GM23338 (cell line): Measurements from ENCODE around the gene KCNJ8. TPM values are rescaled to one million over a fixed set of nuclear protein-coding genes. Genes with fewer than 3 reads are reported as not detected.

Experiments
- ATAC-seq: fragments of 200-7000 bp; cut with Tn5 transposase; 3 replicates; pipeline ENCODE4 v1.9.1; 2020
- DNase-seq: peaks from one replicate; pipeline ENCODE4 v3.0.0-alpha.2; 2015; ENCODE audit warnings: low spot score
- H2AFZ ChIP-seq: fragments of 200-600 bp; sonication (generic); 2 replicates; pipeline ENCODE4 v1.8.0; 2016; ENCODE audit warnings: antibody characterized with exemption, mild to moderate bottlenecking, moderate library complexity
- H3F3A ChIP-seq: fragments of 200-600 bp; sonication (generic); replicated peaks from 2 replicates; pipeline ENCODE4 v1.8.0; 2017; ENCODE audit warnings: antibody characterized with exemption, mixed run types, low read depth
- H3K27ac ChIP-seq: fragments of 200-600 bp; sonication (generic); 2 replicates; pipeline ENCODE4 v1.6.1; 2016; ENCODE audit warnings: low read depth
- H3K27me3 ChIP-seq: fragments of 200-600 bp; sonication (generic); 2 replicates; pipeline ENCODE4 v1.8.0; 2016; ENCODE audit warnings: mild to moderate bottlenecking, mixed run types, moderate library complexity; ENCODE audit not compliant: insufficient read depth
- H3K36me3 ChIP-seq: fragments of 200-600 bp; sonication (generic); 2 replicates; pipeline ENCODE4 v1.8.0; 2016; ENCODE audit warnings: mild to moderate bottlenecking; ENCODE audit not compliant: insufficient read depth
- H3K4me1 ChIP-seq: fragments of 200-600 bp; sonication (generic); 2 replicates; pipeline ENCODE4 v1.8.0; 2016; ENCODE audit warnings: mild to moderate bottlenecking, moderate library complexity; ENCODE audit not compliant: insufficient read depth
- H3K4me2 ChIP-seq: fragments of 200-600 bp; sonication (generic); 2 replicates; pipeline ENCODE4 v1.7.1; 2017; ENCODE audit warnings: mixed run types
- H3K4me3 ChIP-seq: fragments of 200-600 bp; sonication (generic); 2 replicates; pipeline ENCODE4 v1.6.1; 2016; ENCODE audit warnings: mixed run types
- H3K79me2 ChIP-seq: fragments of 200-600 bp; sonication (generic); replicated peaks from 2 replicates; pipeline ENCODE4 v1.8.0; 2017; ENCODE audit warnings: mild to moderate bottlenecking; ENCODE audit not compliant: insufficient read depth
- H3K9me2 ChIP-seq: fragments of 200-600 bp; sonication (generic); 2 replicates; pipeline ENCODE4 v1.8.0; 2017; ENCODE audit not compliant: insufficient read depth
- H4K20me1 ChIP-seq: fragments of 200-600 bp; sonication (generic); replicated peaks from 2 replicates; pipeline ENCODE4 v1.8.0; 2017; ENCODE audit warnings: mild to moderate bottlenecking; ENCODE audit not compliant: insufficient read depth
- H3K27ac Mint-ChIP-seq: 2 replicates; pipeline ENCODE4 v1.8.0; 2020; ENCODE audit warnings: inconsistent platforms, mild to moderate bottlenecking, moderate library complexity, mixed read lengths
- H3K27me3 Mint-ChIP-seq: 3 replicates; pipeline ENCODE4 v1.8.0; 2022; ENCODE audit warnings: low read depth, mild to moderate bottlenecking, moderate library complexity, mixed read lengths, inconsistent platforms; ENCODE audit not compliant: insufficient read depth, poor library complexity
- H3K36me3 Mint-ChIP-seq: 3 replicates; pipeline ENCODE4 v1.8.0; 2021; ENCODE audit warnings: low read depth, mild to moderate bottlenecking, inconsistent platforms, moderate library complexity, mixed read lengths
- H3K4me1 Mint-ChIP-seq: 3 replicates; pipeline ENCODE4 v1.8.0; 2020; ENCODE audit warnings: mild to moderate bottlenecking, inconsistent platforms, mixed read lengths
- H3K4me3 Mint-ChIP-seq: 3 replicates; pipeline ENCODE4 v1.8.0; 2021; ENCODE audit warnings: moderate library complexity, mild to moderate bottlenecking, inconsistent platforms, mixed read lengths
- H3K9me3 Mint-ChIP-seq: 3 replicates; pipeline ENCODE4 v1.8.0; 2020; ENCODE audit warnings: moderate library complexity, mild to moderate bottlenecking, inconsistent platforms, mixed read lengths
- CREB1 ChIP-seq: fragments of 250-450 bp; sonication (Bioruptor Pico); IDR thresholded peaks from 2 replicates; pipeline ENCODE4 v1.5.0; 2020; ENCODE audit warnings: low read depth, mild to moderate bottlenecking, moderate library complexity
- EZH2phosphoT487 ChIP-seq: fragments of 200-600 bp; sonication (generic); IDR thresholded peaks from one replicate; pipeline ENCODE4 v1.8.1; 2018; ENCODE audit warnings: antibody characterized with exemption; ENCODE audit not compliant: unreplicated experiment
- POLR2AphosphoS5 ChIP-seq: IDR thresholded peaks from 2 replicates; pipeline ENCODE4 v1.6.1; 2016; ENCODE audit warnings: antibody characterized with exemption, low read depth
- ZNF331 ChIP-seq: fragments of 250-450 bp; sonication (Bioruptor Pico); IDR thresholded peaks from 2 replicates; pipeline ENCODE4 v1.5.0; 2020; ENCODE audit warnings: low read depth, mild to moderate bottlenecking, moderate library complexity
- polyA plus RNA-seq: library from polyadenylated mRNA; unstranded; fragments of >200 nt; fragmentation: Nextera tagmentation; extraction: Ambion mirVana; gene quantifications from 2 replicates; pipeline ENCODE4 v1.2.1, GENCODE V29; 2016
- total RNA-seq: library from RNA; depleted of rRNA; stranded (reverse); fragments of >200 nt; shearing (Covaris generic); gene quantifications from 2 replicates; pipeline ENCODE4 v1.2.3, GENCODE V29; 2014
- TF ChIP-seq, protein P1 (sequence below): IDR thresholded peaks from one replicate; pipeline ENCODE4 v1.6.1; 2018; ENCODE audit warnings: antibody characterized with exemption; ENCODE audit not compliant: unreplicated experiment
- TF ChIP-seq, protein P2 (sequence below): fragments of 250-450 bp; sonication (Bioruptor Pico); IDR thresholded peaks from 2 replicates; pipeline ENCODE4 v1.5.0; 2020; ENCODE audit warnings: mild to moderate bottlenecking, moderate library complexity

Gene KCNJ8
- total and polyA plus RNA-seq, 2 experiments from 2014 or later: 0.82 to 0.87 TPM

GRCh38 chr12:21823581-21823980 lies 49.1 kb upstream of the KCNJ8 start:
- no peaks in the 10 kb centered on the region for H3K4me1 Mint-ChIP-seq
- Histone ChIP-seq H4K20me1 (no peaks in the 10 kb centered on the region), H3K27me3 (no peaks in the 10 kb centered on the region), H3K79me2 (no peaks in the 10 kb centered on the region), H3K4me2 (no peak overlapping the region), H2AFZ (no peak overlapping the region), H3K4me1 (no peaks in the 10 kb centered on the region), H3F3A (no peaks in the 10 kb centered on the region), H3K4me3 (no peak overlapping the region), H3K36me3 (no peaks in the 10 kb centered on the region), H3K9me2 (no peaks in the 10 kb centered on the region), H3K27ac (no peak overlapping the region)
- H3K27ac Mint-ChIP-seq: no peak overlapping the region; the same call in 1 of the 2 replicates
- peak; percentile 18 for DNase-seq
- H3K9me3 Mint-ChIP-seq: no peaks in the 10 kb centered on the region
- TF ChIP-seq CREB1 (CRISPR knock-in tag) (no peak), POLR2AphosphoS5 (no peak), ZNF331 (no peak), EZH2phosphoT487 (no peak)
- TF ChIP-seq, protein P1, sequence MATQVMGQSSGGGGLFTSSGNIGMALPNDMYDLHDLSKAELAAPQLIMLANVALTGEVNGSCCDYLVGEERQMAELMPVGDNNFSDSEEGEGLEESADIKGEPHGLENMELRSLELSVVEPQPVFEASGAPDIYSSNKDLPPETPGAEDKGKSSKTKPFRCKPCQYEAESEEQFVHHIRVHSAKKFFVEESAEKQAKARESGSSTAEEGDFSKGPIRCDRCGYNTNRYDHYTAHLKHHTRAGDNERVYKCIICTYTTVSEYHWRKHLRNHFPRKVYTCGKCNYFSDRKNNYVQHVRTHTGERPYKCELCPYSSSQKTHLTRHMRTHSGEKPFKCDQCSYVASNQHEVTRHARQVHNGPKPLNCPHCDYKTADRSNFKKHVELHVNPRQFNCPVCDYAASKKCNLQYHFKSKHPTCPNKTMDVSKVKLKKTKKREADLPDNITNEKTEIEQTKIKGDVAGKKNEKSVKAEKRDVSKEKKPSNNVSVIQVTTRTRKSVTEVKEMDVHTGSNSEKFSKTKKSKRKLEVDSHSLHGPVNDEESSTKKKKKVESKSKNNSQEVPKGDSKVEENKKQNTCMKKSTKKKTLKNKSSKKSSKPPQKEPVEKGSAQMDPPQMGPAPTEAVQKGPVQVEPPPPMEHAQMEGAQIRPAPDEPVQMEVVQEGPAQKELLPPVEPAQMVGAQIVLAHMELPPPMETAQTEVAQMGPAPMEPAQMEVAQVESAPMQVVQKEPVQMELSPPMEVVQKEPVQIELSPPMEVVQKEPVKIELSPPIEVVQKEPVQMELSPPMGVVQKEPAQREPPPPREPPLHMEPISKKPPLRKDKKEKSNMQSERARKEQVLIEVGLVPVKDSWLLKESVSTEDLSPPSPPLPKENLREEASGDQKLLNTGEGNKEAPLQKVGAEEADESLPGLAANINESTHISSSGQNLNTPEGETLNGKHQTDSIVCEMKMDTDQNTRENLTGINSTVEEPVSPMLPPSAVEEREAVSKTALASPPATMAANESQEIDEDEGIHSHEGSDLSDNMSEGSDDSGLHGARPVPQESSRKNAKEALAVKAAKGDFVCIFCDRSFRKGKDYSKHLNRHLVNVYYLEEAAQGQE: no peak
- TF ChIP-seq, protein P2, sequence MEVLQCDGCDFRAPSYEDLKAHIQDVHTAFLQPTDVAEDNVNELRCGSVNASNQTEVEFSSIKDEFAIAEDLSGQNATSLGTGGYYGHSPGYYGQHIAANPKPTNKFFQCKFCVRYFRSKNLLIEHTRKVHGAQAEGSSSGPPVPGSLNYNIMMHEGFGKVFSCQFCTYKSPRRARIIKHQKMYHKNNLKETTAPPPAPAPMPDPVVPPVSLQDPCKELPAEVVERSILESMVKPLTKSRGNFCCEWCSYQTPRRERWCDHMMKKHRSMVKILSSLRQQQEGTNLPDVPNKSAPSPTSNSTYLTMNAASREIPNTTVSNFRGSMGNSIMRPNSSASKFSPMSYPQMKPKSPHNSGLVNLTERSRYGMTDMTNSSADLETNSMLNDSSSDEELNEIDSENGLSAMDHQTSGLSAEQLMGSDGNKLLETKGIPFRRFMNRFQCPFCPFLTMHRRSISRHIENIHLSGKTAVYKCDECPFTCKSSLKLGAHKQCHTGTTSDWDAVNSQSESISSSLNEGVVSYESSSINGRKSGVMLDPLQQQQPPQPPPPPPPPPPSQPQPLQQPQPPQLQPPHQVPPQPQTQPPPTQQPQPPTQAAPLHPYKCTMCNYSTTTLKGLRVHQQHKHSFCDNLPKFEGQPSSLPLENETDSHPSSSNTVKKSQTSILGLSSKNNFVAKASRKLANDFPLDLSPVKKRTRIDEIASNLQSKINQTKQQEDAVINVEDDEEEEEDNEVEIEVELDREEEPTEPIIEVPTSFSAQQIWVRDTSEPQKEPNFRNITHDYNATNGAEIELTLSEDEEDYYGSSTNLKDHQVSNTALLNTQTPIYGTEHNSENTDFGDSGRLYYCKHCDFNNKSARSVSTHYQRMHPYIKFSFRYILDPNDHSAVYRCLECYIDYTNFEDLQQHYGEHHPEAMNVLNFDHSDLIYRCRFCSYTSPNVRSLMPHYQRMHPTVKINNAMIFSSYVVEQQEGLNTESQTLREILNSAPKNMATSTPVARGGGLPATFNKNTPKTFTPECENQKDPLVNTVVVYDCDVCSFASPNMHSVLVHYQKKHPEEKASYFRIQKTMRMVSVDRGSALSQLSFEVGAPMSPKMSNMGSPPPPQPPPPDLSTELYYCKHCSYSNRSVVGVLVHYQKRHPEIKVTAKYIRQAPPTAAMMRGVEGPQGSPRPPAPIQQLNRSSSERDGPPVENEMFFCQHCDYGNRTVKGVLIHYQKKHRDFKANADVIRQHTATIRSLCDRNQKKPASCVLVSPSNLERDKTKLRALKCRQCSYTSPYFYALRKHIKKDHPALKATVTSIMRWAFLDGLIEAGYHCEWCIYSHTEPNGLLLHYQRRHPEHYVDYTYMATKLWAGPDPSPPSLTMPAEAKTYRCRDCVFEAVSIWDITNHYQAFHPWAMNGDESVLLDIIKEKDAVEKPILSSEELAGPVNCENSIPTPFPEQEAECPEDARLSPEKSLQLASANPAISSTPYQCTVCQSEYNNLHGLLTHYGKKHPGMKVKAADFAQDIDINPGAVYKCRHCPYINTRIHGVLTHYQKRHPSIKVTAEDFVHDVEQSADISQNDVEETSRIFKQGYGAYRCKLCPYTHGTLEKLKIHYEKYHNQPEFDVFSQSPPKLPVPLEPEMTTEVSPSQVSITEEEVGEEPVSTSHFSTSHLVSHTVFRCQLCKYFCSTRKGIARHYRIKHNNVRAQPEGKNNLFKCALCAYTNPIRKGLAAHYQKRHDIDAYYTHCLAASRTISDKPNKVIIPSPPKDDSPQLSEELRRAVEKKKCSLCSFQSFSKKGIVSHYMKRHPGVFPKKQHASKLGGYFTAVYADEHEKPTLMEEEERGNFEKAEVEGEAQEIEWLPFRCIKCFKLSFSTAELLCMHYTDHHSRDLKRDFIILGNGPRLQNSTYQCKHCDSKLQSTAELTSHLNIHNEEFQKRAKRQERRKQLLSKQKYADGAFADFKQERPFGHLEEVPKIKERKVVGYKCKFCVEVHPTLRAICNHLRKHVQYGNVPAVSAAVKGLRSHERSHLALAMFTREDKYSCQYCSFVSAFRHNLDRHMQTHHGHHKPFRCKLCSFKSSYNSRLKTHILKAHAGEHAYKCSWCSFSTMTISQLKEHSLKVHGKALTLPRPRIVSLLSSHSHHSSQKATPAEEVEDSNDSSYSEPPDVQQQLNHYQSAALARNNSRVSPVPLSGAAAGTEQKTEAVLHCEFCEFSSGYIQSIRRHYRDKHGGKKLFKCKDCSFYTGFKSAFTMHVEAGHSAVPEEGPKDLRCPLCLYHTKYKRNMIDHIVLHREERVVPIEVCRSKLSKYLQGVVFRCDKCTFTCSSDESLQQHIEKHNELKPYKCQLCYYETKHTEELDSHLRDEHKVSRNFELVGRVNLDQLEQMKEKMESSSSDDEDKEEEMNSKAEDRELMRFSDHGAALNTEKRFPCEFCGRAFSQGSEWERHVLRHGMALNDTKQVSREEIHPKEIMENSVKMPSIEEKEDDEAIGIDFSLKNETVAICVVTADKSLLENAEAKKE (CRISPR knock-in tag): no peak
- no peak overlapping the region for H3K4me3 Mint-ChIP-seq
- no peaks in the 10 kb centered on the region for H3K36me3 Mint-ChIP-seq
- no peaks in the 10 kb centered on the region for H3K27me3 Mint-ChIP-seq
- peak; percentile 34; the same call in 1 of the 3 replicates for ATAC-seq
